Ishikawa (cell line): ENCODE results near the gene TRIM42.

Source experiments
- USF1 ChIP-seq: IDR thresholded peaks from 2 replicates; pipeline ENCODE4 v1.6.1; 2012
- YY1 ChIP-seq: IDR thresholded peaks from 2 replicates; pipeline ENCODE4 v1.6.1; 2012; ENCODE audit warnings: low read depth
- ZBTB7A ChIP-seq: IDR thresholded peaks from 2 replicates; pipeline ENCODE4 v1.6.1; 2012; ENCODE audit warnings: low read depth

GRCh38 chr3:140736863-140737460 lies 59.1 kb downstream of the TRIM42 start:
- TF ChIP-seq USF1 (no peak), ZBTB7A (no peak), YY1 (no peak)
